Measurements from ENCODE around the gene SGF29.

- TF ChIP-seq C11orf30 (IDR thresholded peaks at IDR 0.05; ENCODE audit: low read depth) (no peak), IRF2 (CRISPR knock-in tag; IDR thresholded peaks at IDR 0.05) (no peak), CBX3 (IDR thresholded peaks at IDR 0.05; ENCODE audit: borderline replicate concordance in 1 of 2, low read length in 2 of 2) (no peak), TCF7L2 (IDR thresholded peaks at IDR 0.05; ENCODE audit: low read depth, low read length) (no peak), ZNF445 (CRISPR knock-in tag; IDR thresholded peaks at IDR 0.05; ENCODE audit: low read depth) (no peak), ZNF3 (CRISPR knock-in tag; IDR thresholded peaks at IDR 0.05) (no peak)
Measured at GRCh38 chr16:28511801-28512789, 41.6 kb upstream of the SGF29 start.
